ENCODE measurements around the gene NEURL1. TPM values are rescaled to one million over a fixed set of nuclear protein-coding genes. Genes with fewer than 3 reads are reported as not detected.
A peak's percentile ranks its signal among the peaks of the same experiment; 100 is the strongest.

NEURL1 gene
- total RNA-seq, 4 donors from 2014 or later: 40.4 to 51.8 (median 45.8) TPM

DNA sequence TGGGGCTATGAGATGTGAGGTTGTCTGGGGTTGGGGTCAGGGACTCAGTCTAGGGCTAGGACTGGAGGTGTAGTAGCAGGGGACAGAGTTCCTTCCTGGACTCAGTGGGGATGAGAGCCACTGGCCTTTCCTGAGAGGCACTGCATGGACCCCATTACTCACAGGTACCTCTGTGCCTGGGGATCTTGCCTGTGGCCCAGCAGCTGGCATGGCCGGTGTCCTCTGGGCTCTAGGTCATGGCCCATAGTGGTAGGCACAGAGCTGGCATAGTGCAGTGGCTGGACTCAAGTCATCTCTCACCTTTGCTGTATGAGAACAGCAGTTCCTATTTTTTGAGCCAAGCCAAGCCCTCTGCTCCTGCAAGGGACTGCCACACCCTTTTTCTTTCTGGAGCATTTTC is 51.9 kb downstream of the NEURL1 start:
- no peaks in the 10 kb centered on the region for H3K36me3 ChIP-seq
- TF ChIP-seq, protein P1, sequence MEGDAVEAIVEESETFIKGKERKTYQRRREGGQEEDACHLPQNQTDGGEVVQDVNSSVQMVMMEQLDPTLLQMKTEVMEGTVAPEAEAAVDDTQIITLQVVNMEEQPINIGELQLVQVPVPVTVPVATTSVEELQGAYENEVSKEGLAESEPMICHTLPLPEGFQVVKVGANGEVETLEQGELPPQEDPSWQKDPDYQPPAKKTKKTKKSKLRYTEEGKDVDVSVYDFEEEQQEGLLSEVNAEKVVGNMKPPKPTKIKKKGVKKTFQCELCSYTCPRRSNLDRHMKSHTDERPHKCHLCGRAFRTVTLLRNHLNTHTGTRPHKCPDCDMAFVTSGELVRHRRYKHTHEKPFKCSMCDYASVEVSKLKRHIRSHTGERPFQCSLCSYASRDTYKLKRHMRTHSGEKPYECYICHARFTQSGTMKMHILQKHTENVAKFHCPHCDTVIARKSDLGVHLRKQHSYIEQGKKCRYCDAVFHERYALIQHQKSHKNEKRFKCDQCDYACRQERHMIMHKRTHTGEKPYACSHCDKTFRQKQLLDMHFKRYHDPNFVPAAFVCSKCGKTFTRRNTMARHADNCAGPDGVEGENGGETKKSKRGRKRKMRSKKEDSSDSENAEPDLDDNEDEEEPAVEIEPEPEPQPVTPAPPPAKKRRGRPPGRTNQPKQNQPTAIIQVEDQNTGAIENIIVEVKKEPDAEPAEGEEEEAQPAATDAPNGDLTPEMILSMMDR (IDR thresholded peaks at IDR 0.05): no peak
- TF ChIP-seq POLR2A (IDR thresholded peaks at IDR 0.05): no peak
- H3K27ac ChIP-seq: peak overlapping the region in 2 of 4 donors; percentile 15 to 55
- H3K9me3 ChIP-seq: no peaks in the 10 kb centered on the region
- no peak overlapping the region for H3K4me3 ChIP-seq
- no peaks in the 10 kb centered on the region for H3K27me3 ChIP-seq
- DNase-seq: peak in 1 of 3 donors; percentile 44
- H3K4me1 ChIP-seq: peaks cover 0 to 22% (median 2%) of the 10 kb centered on the region in 4 donors

GRCh38 chr10:103545771-103546281 is 52.3 kb downstream of the NEURL1 start:
- Histone ChIP-seq H3K9me3 (no peaks in the 10 kb centered on the region), H3K4me3 (no peak overlapping the region), H3K27me3 (no peaks in the 10 kb centered on the region), H3K4me1 (peaks cover 0 to 22% (median 2%) of the 10 kb centered on the region in 4 donors), H3K36me3 (no peaks in the 10 kb centered on the region), H3K27ac (peak overlapping the region in 2 of 4 donors; percentile 15 to 55)
- TF ChIP-seq POLR2A (IDR thresholded peaks at IDR 0.05): no peak
- TF ChIP-seq, protein P1 (IDR thresholded peaks at IDR 0.05): no peak
- peak in 2 of 3 donors; percentile 56 to 61 for DNase-seq

GRCh38 chr10:103546401-103546800 is 52.9 kb downstream of the NEURL1 start:
- no peak overlapping the region for H3K4me3 ChIP-seq
- peaks cover 0 to 22% (median 2%) of the 10 kb centered on the region in 4 donors for H3K4me1 ChIP-seq
- H3K36me3 ChIP-seq: no peaks in the 10 kb centered on the region
- TF ChIP-seq, protein P1 (IDR thresholded peaks at IDR 0.05): no peak
- no peak for TF ChIP-seq POLR2A (IDR thresholded peaks at IDR 0.05)
- DNase-seq: peak in 1 of 3 donors; percentile 9
- H3K9me3 ChIP-seq: no peaks in the 10 kb centered on the region
- H3K27me3 ChIP-seq: no peaks in the 10 kb centered on the region
- H3K27ac ChIP-seq: peak overlapping the region in 1 of 4 donors; percentile 37

GRCh38 chr10:103547391-103547946 is 54.0 kb downstream of the NEURL1 start:
- no peak overlapping the region for H3K4me3 ChIP-seq
- DNase-seq: peak in 2 of 3 donors; percentile 36 to 44
- peaks cover 0 to 31% (median 2%) of the 10 kb centered on the region in 4 donors for H3K4me1 ChIP-seq
- H3K27me3 ChIP-seq: no peaks in the 10 kb centered on the region
- peak overlapping the region in 2 of 4 donors; percentile 37 to 58 for H3K27ac ChIP-seq
- TF ChIP-seq POLR2A (IDR thresholded peaks at IDR 0.05): no peak
- TF ChIP-seq, protein P1 (IDR thresholded peaks at IDR 0.05): no peak
- H3K36me3 ChIP-seq: no peaks in the 10 kb centered on the region
- no peaks in the 10 kb centered on the region for H3K9me3 ChIP-seq

DNA sequence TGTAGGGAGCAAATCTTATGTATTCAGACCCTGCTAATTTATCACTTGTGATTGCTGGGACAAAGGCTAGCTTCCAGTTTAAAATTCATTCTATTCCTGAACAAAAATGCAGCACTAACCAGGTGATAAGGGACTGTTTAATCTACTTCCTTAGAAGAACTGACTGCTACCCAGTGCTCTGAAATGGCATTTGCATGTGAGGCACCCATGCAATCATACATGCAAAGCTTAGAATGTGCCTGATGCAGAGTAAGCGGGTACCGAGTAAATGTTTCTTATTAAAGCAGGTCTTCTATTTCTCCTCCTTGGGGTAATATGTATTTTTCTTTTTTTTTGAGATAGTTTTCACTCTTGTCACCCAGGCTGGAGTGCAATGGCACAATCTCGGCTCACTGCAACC is 54.5 kb downstream of the NEURL1 start:
- H3K27me3 ChIP-seq: no peaks in the 10 kb centered on the region
- H3K36me3 ChIP-seq: no peaks in the 10 kb centered on the region
- no peaks in the 10 kb centered on the region for H3K9me3 ChIP-seq
- peak in 1 of 3 donors; percentile 36 for DNase-seq
- H3K27ac ChIP-seq: peak overlapping the region in 2 of 4 donors; percentile 58 to 67
- no peak for TF ChIP-seq POLR2A (IDR thresholded peaks at IDR 0.05)
- TF ChIP-seq, protein P1 (IDR thresholded peaks at IDR 0.05): no peak
- H3K4me1 ChIP-seq: peaks cover 0 to 25% (median under 1%) of the 10 kb centered on the region in 4 donors
- H3K4me3 ChIP-seq: no peak overlapping the region

All from Peyer's patch (tissue), 4 donors.